SK-N-SH (cell line): ENCODE results near the gene DIAPH1. TPM values are rescaled to one million over a fixed set of nuclear protein-coding genes. Genes with fewer than 3 reads are reported as not detected.

Experiments
- CTCF ChIA-PET: fragments of 300-600, 350-600 bp; formaldehyde crosslinking; extraction: SDS; loops from one replicate; lab custom pipeline; 2021; lab: Yijun Ruan, JAX
- POLR2A ChIA-PET: fragments of 350-600 bp; sonication (Branson Sonifier 250); formaldehyde crosslinking; extraction: SDS; loops from one replicate; lab custom pipeline; 2020; ENCODE audit warnings: antibody characterized with exemption, inconsistent platforms; lab: Yijun Ruan, JAX
- DNase-seq: peaks from one replicate; pipeline ENCODE4 v3.0.0; 2012
- H2AFZ ChIP-seq: fragments of 200-600 bp; sonication (generic); 2 replicates; pipeline ENCODE4 v1.8.1; 2016; ENCODE audit warnings: antibody characterized with exemption, mild to moderate bottlenecking, low read depth
- H3F3A ChIP-seq: fragments of 200-600 bp; sonication (generic); replicated peaks from 2 replicates; pipeline ENCODE3; 2016; ENCODE audit warnings: antibody characterized with exemption, mild to moderate bottlenecking; ENCODE audit not compliant: insufficient read depth
- H3K27ac ChIP-seq, 2 experiments: fragments of 200-500 bp in 1 of 2; fragments of 200-600 bp in 1 of 2; sonication (Bioruptor generic) in 1 of 2; sonication (generic), shearing (Covaris generic) in 1 of 2; 2 replicates each; pipeline versions ENCODE4 v1.5.1 to v1.6.1; 2014 to 2016; ENCODE audit warnings: low read depth in 2 of 2, inconsistent platforms in 1 of 2, low read length in 1 of 2, mild to moderate bottlenecking in 1 of 2, mixed read lengths in 1 of 2
- H3K27me3 ChIP-seq: fragments of 200-600 bp; sonication (generic), shearing (Covaris generic); 2 replicates; pipeline ENCODE4 v1.6.1; 2016; ENCODE audit warnings: mixed run types; ENCODE audit not compliant: insufficient read depth
- H3K36me3 ChIP-seq, 2 experiments: fragments of 200-500 bp in 1 of 2; fragments of 200-600 bp in 1 of 2; sonication (Bioruptor generic) in 1 of 2; sonication (generic) in 1 of 2; replicated peaks in 1 of 2; 2 replicates each; pipeline versions ENCODE3 to v1.5.1; 2014 to 2016; ENCODE audit warnings: low read length in 1 of 2, mild to moderate bottlenecking in 1 of 2; ENCODE audit not compliant: insufficient read depth in 2 of 2, control insufficient read depth in 1 of 2
- H3K4me1 ChIP-seq, 2 experiments: fragments of 200-500 bp in 1 of 2; fragments of 200-600 bp in 1 of 2; sonication (Bioruptor generic) in 1 of 2; sonication (generic), shearing (Covaris generic) in 1 of 2; 2 replicates each; pipeline versions ENCODE4 v1.5.1 to v1.6.1; 2014 to 2016; ENCODE audit warnings: low read depth in 1 of 2, low read length in 1 of 2, mixed run types in 1 of 2; ENCODE audit not compliant: insufficient read depth in 2 of 2, control insufficient read depth in 1 of 2
- H3K4me2 ChIP-seq: fragments of 200-600 bp; sonication (generic), shearing (Covaris generic); 2 replicates; pipeline ENCODE4 v1.6.1; 2017; ENCODE audit warnings: mixed run types
- H3K4me3 ChIP-seq, 2 experiments: fragments of 200-500 bp in 1 of 2; fragments of 200-600 bp in 1 of 2; sonication (Bioruptor generic) in 1 of 2; sonication (generic), shearing (Covaris generic) in 1 of 2; 2 replicates each; pipeline versions ENCODE4 v1.5.1 to v1.8.1; 2014 to 2016; ENCODE audit warnings: low read depth in 2 of 2, inconsistent platforms in 1 of 2, low read length in 1 of 2, mild to moderate bottlenecking in 1 of 2, mixed read lengths in 1 of 2, moderate library complexity in 1 of 2
- H3K79me2 ChIP-seq: fragments of 200-600 bp; sonication (generic); 2 replicates; pipeline ENCODE4 v1.8.1; 2017; ENCODE audit warnings: mild to moderate bottlenecking; ENCODE audit not compliant: insufficient read depth
- H3K9ac ChIP-seq: fragments of 200-600 bp; sonication (generic); 2 replicates; pipeline ENCODE4 v1.6.1; 2017; ENCODE audit warnings: mixed run types
- H3K9me2 ChIP-seq: fragments of 200-600 bp; sonication (generic); 2 replicates; pipeline ENCODE4 v1.6.1; 2017; ENCODE audit warnings: mixed run types
- H3K9me3 ChIP-seq: fragments of 200-600 bp; sonication (generic); 2 replicates; pipeline ENCODE4 v1.6.1; 2017; ENCODE audit warnings: mixed run types, mild to moderate bottlenecking, moderate library complexity
- H4K20me1 ChIP-seq: fragments of 200-600 bp; sonication (generic); 2 replicates; pipeline ENCODE4 v1.6.1; 2017; ENCODE audit warnings: mild to moderate bottlenecking, mixed run types; ENCODE audit not compliant: insufficient read depth
- CHD2 ChIP-seq: fragments of 150-350 bp; IDR thresholded peaks from 2 replicates; pipeline ENCODE4 v1.6.1; 2018; ENCODE audit warnings: low read length; ENCODE audit not compliant: partially characterized antibody
- CTCF ChIP-seq: fragments of 200-600 bp; sonication (generic); IDR thresholded peaks from 2 replicates; pipeline ENCODE4 v1.6.1; 2017; ENCODE audit warnings: antibody characterized with exemption, mild to moderate bottlenecking, moderate library complexity
- ELF1 ChIP-seq: IDR thresholded peaks from 2 replicates; pipeline ENCODE4 v1.4.0; 2012
- EP300 ChIP-seq, 2 experiments: IDR thresholded peaks; 2 replicates each; pipeline versions ENCODE4 v1.4.0 to v1.6.1; 2012; ENCODE audit warnings: borderline replicate concordance in 1 of 2, low read depth in 1 of 2, low read length in 1 of 2
- EZH2phosphoT487 ChIP-seq: fragments of 200-600 bp; sonication (generic); IDR thresholded peaks from 2 replicates; pipeline ENCODE4 v1.6.1; 2017; ENCODE audit warnings: low read depth, mixed run types, mild to moderate bottlenecking, antibody characterized with exemption, moderate library complexity, borderline replicate concordance
- FOXJ3 ChIP-seq: sonication (generic); formaldehyde crosslinking; IDR thresholded peaks from 2 replicates; pipeline ENCODE4 v1.5.1; 2020; ENCODE audit warnings: mild to moderate bottlenecking, missing genetic modification reagents
- FOXM1 ChIP-seq: IDR thresholded peaks from 2 replicates; pipeline ENCODE4 v1.4.0; 2012; ENCODE audit warnings: low read depth, mild to moderate bottlenecking
- GABPA ChIP-seq: IDR thresholded peaks from 2 replicates; pipeline ENCODE4 v1.4.0; 2012; ENCODE audit warnings: low read depth, mild to moderate bottlenecking
- MAX ChIP-seq: IDR thresholded peaks from 2 replicates; pipeline ENCODE4 v1.4.0; 2012; ENCODE audit warnings: low read depth
- NRF1 ChIP-seq: IDR thresholded peaks from 2 replicates; pipeline ENCODE4 v1.6.1; 2012; ENCODE audit warnings: low read depth, mild to moderate bottlenecking, low read length
- RFX5 ChIP-seq: IDR thresholded peaks from 2 replicates; pipeline ENCODE4 v1.6.1; 2012; ENCODE audit warnings: mild to moderate bottlenecking, improper control_type of control experiment, low read length
- USF1 ChIP-seq: IDR thresholded peaks from 2 replicates; pipeline ENCODE4 v1.4.0; 2012; ENCODE audit warnings: low read depth, borderline replicate concordance
- ZBTB33 ChIP-seq: IDR thresholded peaks from 2 replicates; pipeline ENCODE4 v1.4.0; 2012; ENCODE audit warnings: low read depth, borderline replicate concordance
- WGBS: methylation state at CpG from one replicate; pipeline ENCODE4 v1.1.6; 2017; ENCODE audit warnings: low lambda C conversion rate; 5-methylcytosine and 5-hydroxymethylcytosine counted together
- polyA plus RNA-seq, 3 experiments: library from polyadenylated mRNA; depleted of rRNA; stranded (reverse); fragments of >200 nt; gene quantifications; 2 replicates each; pipeline ENCODE4 v1.2.3, GENCODE V29; 2012

Gene DIAPH1
- polyA plus RNA-seq, 1 of the 3 experiments (the other 2 are of a cell fraction): 30.4 TPM

- H2AFZ ChIP-seq: peak overlapping the region; percentile 55
These were observed 60.6 kb downstream of the DIAPH1 start for GRCh38 chr5:141558150-141558549.

More at GRCh38 chr5:141558150-141558549, 60.6 kb downstream of the DIAPH1 start:
- H3K27ac ChIP-seq: peak overlapping the region; percentile 91 to 100
- H3F3A ChIP-seq: peaks cover 14% of the 10 kb centered on the region
- POLR2A ChIA-PET: interaction anchor here (1.0 to 2.9 kb wide), 10 partner anchors 22 to 335 kb away, joined by 3 to 16 read pairs (median 8); partner anchors contain the start of genes DIAPH1, PCDHB14, PCDHGB7 and PCDHGC3
- no peaks in the 10 kb centered on the region for H3K9me3 ChIP-seq
- H4K20me1 ChIP-seq: no peaks in the 10 kb centered on the region
- peaks cover 17 to 22% of the 10 kb centered on the region in 2 experiments for H3K36me3 ChIP-seq
- no peak for DNase-seq
- H3K4me3 ChIP-seq: peak overlapping the region in 1 of 2 experiments; percentile 5; a peak in 1 of 4 replicates
- no peaks in the 10 kb centered on the region for H3K27me3 ChIP-seq
- peaks cover 21 to 23% of the 10 kb centered on the region in 2 experiments; a peak in 3 of 4 replicates for H3K4me1 ChIP-seq
- CTCF ChIA-PET: interaction anchor here (0.6 to 10.4 kb wide), 77 partner anchors 9 to 489 kb away, joined by 3 to 191 read pairs (median 7); partner anchors contain the start of genes PCDHB11, PCDHB12, PCDHB14 and PCDHB15
- peaks cover 5% of the 10 kb centered on the region; the same call in 1 of the 2 replicates for H3K79me2 ChIP-seq
- 55% methylated on average over 6 of the region's 6 CpGs for WGBS
- H3K4me2 ChIP-seq: peak overlapping the region; percentile 61
- H3K9ac ChIP-seq: peak overlapping the region; percentile 56; the same call in 1 of the 2 replicates
- H3K9me2 ChIP-seq: no peaks in the 10 kb centered on the region
- TF ChIP-seq GABPA: no peak
- TF ChIP-seq FOXJ3 (CRISPR knock-in tag): no peak
- no peak for TF ChIP-seq RFX5
- TF ChIP-seq MAX: no peak
- no peak for TF ChIP-seq CTCF
- TF ChIP-seq USF1: no peak
- no peak for TF ChIP-seq EP300 (IDR thresholded peaks at IDR 0.05; ENCODE audit: borderline replicate concordance in 1 of 2, low read depth in 1 of 2, low read length in 1 of 2)
- no peak for TF ChIP-seq CHD2
- TF ChIP-seq EZH2phosphoT487: no peak
- TF ChIP-seq NRF1: no peak
- TF ChIP-seq ELF1: no peak
- no peak for TF ChIP-seq ZBTB33
- TF ChIP-seq FOXM1: no peak
- TF ChIP-seq, all 33 proteins: peak for 0
